Activated naive CD8-positive, alpha-beta T cell (primary cell): Measurements from ENCODE around the gene KLK14.

Experiments
- H3K27ac Mint-ChIP-seq: one replicate; pipeline ENCODE4 v1.8.0; 2021; ENCODE audit warnings: mixed read lengths
- H3K27me3 Mint-ChIP-seq: one replicate; pipeline ENCODE4 v1.8.0; 2021; ENCODE audit warnings: mixed read lengths
- H3K36me3 Mint-ChIP-seq: one replicate; pipeline ENCODE4 v1.8.0; 2021; ENCODE audit warnings: mixed read lengths
- H3K4me1 Mint-ChIP-seq: one replicate; pipeline ENCODE4 v1.8.0; 2021; ENCODE audit warnings: low read depth, mixed read lengths
- H3K4me3 Mint-ChIP-seq: one replicate; pipeline ENCODE4 v1.8.0; 2021; ENCODE audit warnings: mild to moderate bottlenecking, mixed read lengths
- H3K9me3 Mint-ChIP-seq: one replicate; pipeline ENCODE4 v1.8.0; 2021; ENCODE audit warnings: low read depth, mixed read lengths

Gene KLK14

GRCh38 chr19:51098365-51099046 lies 15.8 kb upstream of the KLK14 start:
- Mint-ChIP-seq H3K4me3 (no peak overlapping the region), H3K9me3 (no peaks in the 10 kb centered on the region), H3K27ac (no peak overlapping the region), H3K27me3 (no peaks in the 10 kb centered on the region), H3K36me3 (peaks cover 11% of the 10 kb centered on the region), H3K4me1 (peaks cover 43% of the 10 kb centered on the region)

- H3K9me3 Mint-ChIP-seq: no peaks in the 10 kb centered on the region
- H3K36me3 Mint-ChIP-seq: peaks cover 11% of the 10 kb centered on the region
- no peak overlapping the region for H3K4me3 Mint-ChIP-seq
- H3K27ac Mint-ChIP-seq: no peak overlapping the region
- no peaks in the 10 kb centered on the region for H3K27me3 Mint-ChIP-seq
- H3K4me1 Mint-ChIP-seq: peaks cover 36% of the 10 kb centered on the region
Observed at GRCh38 chr19:51097796-51098195, 15.1 kb upstream of the KLK14 start.

- Mint-ChIP-seq H3K4me3 (no peak overlapping the region), H3K27ac (no peak overlapping the region), H3K27me3 (no peaks in the 10 kb centered on the region), H3K36me3 (peaks cover 10% of the 10 kb centered on the region), H3K4me1 (peaks cover 30% of the 10 kb centered on the region), H3K9me3 (no peaks in the 10 kb centered on the region)
Observed at GRCh38 chr19:51097166-51097738, 14.6 kb upstream of the KLK14 start.

- Mint-ChIP-seq H3K36me3 (peaks cover 11% of the 10 kb centered on the region), H3K4me3 (no peak overlapping the region), H3K4me1 (peaks cover 24% of the 10 kb centered on the region), H3K9me3 (no peaks in the 10 kb centered on the region), H3K27me3 (no peaks in the 10 kb centered on the region), H3K27ac (peak overlapping the region; percentile 36)
Observed at GRCh38 chr19:51096473-51097165, 13.9 kb upstream of the KLK14 start.

- H3K36me3 Mint-ChIP-seq: peaks cover 11% of the 10 kb centered on the region
- no peaks in the 10 kb centered on the region for H3K9me3 Mint-ChIP-seq
- H3K27me3 Mint-ChIP-seq: no peaks in the 10 kb centered on the region
- H3K4me3 Mint-ChIP-seq: no peak overlapping the region
- H3K27ac Mint-ChIP-seq: no peak overlapping the region
- peaks cover 17% of the 10 kb centered on the region for H3K4me1 Mint-ChIP-seq
Observed at GRCh38 chr19:51094696-51095279, 12.1 kb upstream of the KLK14 start.

- Mint-ChIP-seq H3K4me3 (no peak overlapping the region), H3K36me3 (peaks cover 14% of the 10 kb centered on the region), H3K27me3 (no peaks in the 10 kb centered on the region), H3K27ac (no peak overlapping the region), H3K4me1 (peaks cover 10% of the 10 kb centered on the region), H3K9me3 (no peaks in the 10 kb centered on the region)
Observed at GRCh38 chr19:51093510-51094345, 11.0 kb upstream of the KLK14 start.

GRCh38 chr19:51093101-51093500 lies 10.4 kb upstream of the KLK14 start:
- Mint-ChIP-seq H3K9me3 (no peaks in the 10 kb centered on the region), H3K27ac (no peak overlapping the region), H3K36me3 (peaks cover 14% of the 10 kb centered on the region), H3K4me3 (no peak overlapping the region), H3K4me1 (peaks cover 10% of the 10 kb centered on the region), H3K27me3 (no peaks in the 10 kb centered on the region)

GRCh38 chr19:51091895-51092873 lies 9.5 kb upstream of the KLK14 start:
- peaks cover 14% of the 10 kb centered on the region for H3K36me3 Mint-ChIP-seq

GRCh38 chr19:51091126-51091525 lies 8.4 kb upstream of the KLK14 start:
- Mint-ChIP-seq H3K9me3 (no peaks in the 10 kb centered on the region), H3K4me1 (no peaks in the 10 kb centered on the region), H3K27ac (no peak overlapping the region), H3K4me3 (no peak overlapping the region), H3K27me3 (no peaks in the 10 kb centered on the region), H3K36me3 (peaks cover 8% of the 10 kb centered on the region)

More at GRCh38 chr19:51091895-51092873, 9.5 kb upstream of the KLK14 start:
- peaks cover 7% of the 10 kb centered on the region for H3K4me1 Mint-ChIP-seq
- no peaks in the 10 kb centered on the region for H3K9me3 Mint-ChIP-seq
- peak overlapping the region; percentile 5 for H3K27ac Mint-ChIP-seq
- no peak overlapping the region for H3K4me3 Mint-ChIP-seq
- H3K27me3 Mint-ChIP-seq: no peaks in the 10 kb centered on the region

- H3K4me1 Mint-ChIP-seq: no peaks in the 10 kb centered on the region
- H3K27ac Mint-ChIP-seq: no peak overlapping the region
- H3K4me3 Mint-ChIP-seq: no peak overlapping the region
- H3K36me3 Mint-ChIP-seq: peaks cover 5% of the 10 kb centered on the region
- no peaks in the 10 kb centered on the region for H3K9me3 Mint-ChIP-seq
- no peaks in the 10 kb centered on the region for H3K27me3 Mint-ChIP-seq
Observed at GRCh38 chr19:51090471-51090870, 7.8 kb upstream of the KLK14 start.

- Mint-ChIP-seq H3K4me3 (no peak overlapping the region), H3K4me1 (no peaks in the 10 kb centered on the region), H3K27me3 (no peaks in the 10 kb centered on the region), H3K27ac (no peak overlapping the region), H3K36me3 (peaks cover 5% of the 10 kb centered on the region), H3K9me3 (no peaks in the 10 kb centered on the region)
Observed at GRCh38 chr19:51089786-51090185, 7.1 kb upstream of the KLK14 start.

- no peaks in the 10 kb centered on the region for H3K4me1 Mint-ChIP-seq
- H3K4me3 Mint-ChIP-seq: no peak overlapping the region
- H3K36me3 Mint-ChIP-seq: peaks cover 8% of the 10 kb centered on the region
- H3K9me3 Mint-ChIP-seq: no peaks in the 10 kb centered on the region
- H3K27ac Mint-ChIP-seq: no peak overlapping the region
- H3K27me3 Mint-ChIP-seq: peaks cover 8% of the 10 kb centered on the region
Observed at GRCh38 chr19:51086153-51086850, 3.6 kb upstream of the KLK14 start.

- H3K9me3 Mint-ChIP-seq: no peaks in the 10 kb centered on the region
- peaks cover 8% of the 10 kb centered on the region for H3K27me3 Mint-ChIP-seq
- no peak overlapping the region for H3K4me3 Mint-ChIP-seq
- peaks cover 5% of the 10 kb centered on the region for H3K36me3 Mint-ChIP-seq
- no peaks in the 10 kb centered on the region for H3K4me1 Mint-ChIP-seq
- H3K27ac Mint-ChIP-seq: no peak overlapping the region
Observed at GRCh38 chr19:51084505-51084904, 1.8 kb upstream of the KLK14 start.
